K562 (cell line): ENCODE measurements around the gene TNFAIP6. TPM values are rescaled to one million over a fixed set of nuclear protein-coding genes. Genes with fewer than 3 reads are reported as not detected.

Source experiments
- ATAC-seq: fragments of 200-7000 bp; cut with Tn5 transposase; 3 replicates; pipeline ENCODE4 v1.9.1; 2020; ENCODE audit warnings: moderate library complexity
- BruUV-seq: library from RNA; stranded (reverse); fragments of 400-500 nt; replicated peaks from 2 replicates; lab custom pipeline; 2021; lab: Mats Ljungman, UMichigan
- CTCF ChIA-PET: fragments of 300-600 bp; formaldehyde crosslinking; extraction: SDS; loops from one replicate; lab custom pipeline; 2021; ENCODE audit warnings: low intra/inter-chr PET ratio; lab: Yijun Ruan, JAX
- POLR2A ChIA-PET: fragments of 300-600, 350-650 bp; sonication (Branson Sonifier 250); formaldehyde crosslinking; extraction: SDS; loops from one replicate; lab custom pipeline; 2021; ENCODE audit warnings: antibody characterized with exemption, inconsistent platforms; lab: Yijun Ruan, JAX
- DNase-seq, 4 experiments: peaks; one replicate each; pipeline versions ENCODE4 v3.0.0 to v3.0.0-alpha.2; 2011 to 2018; ENCODE audit warnings: low spot score in 3 of 4, mixed read lengths in 3 of 4; ENCODE audit errors: extremely low read depth in 1 of 4
- FAIRE-seq: peaks from 2 replicates; lab custom pipeline; 2011; peaks lifted over from hg19 to GRCh38; lab: Jason Lieb, UNC
- H2AFZ ChIP-seq: 2 replicates; pipeline ENCODE4 v1.6.0; 2011; ENCODE audit warnings: low read depth, low read length, control low read depth, inconsistent platforms
- H3K27ac ChIP-seq: fragments of 200-600 bp; 3 replicates; pipeline ENCODE4 v1.8.0; 2011; ENCODE audit warnings: low read depth, mild to moderate bottlenecking, control low read depth, inconsistent platforms, low read length, moderate library complexity, mixed read lengths; ENCODE audit errors: extremely low read depth
- H3K27me3 ChIP-seq, 2 experiments: fragments of 300-600 bp in 1 of 2; 2 replicates in 1 of 2; 3 replicates in 1 of 2; pipeline versions ENCODE4 v1.6.0 to v1.8.0; 2011; ENCODE audit warnings: inconsistent platforms in 2 of 2, low read length in 2 of 2, mild to moderate bottlenecking in 1 of 2, mixed read lengths in 1 of 2, moderate library complexity in 1 of 2; ENCODE audit not compliant: control insufficient read depth in 2 of 2, insufficient read depth in 2 of 2
- H3K36me3 ChIP-seq: fragments of 300-600 bp; 3 replicates; pipeline ENCODE4 v1.8.0; 2011; ENCODE audit warnings: mild to moderate bottlenecking, low read length, inconsistent platforms; ENCODE audit not compliant: control insufficient read depth, insufficient read depth
- H3K4me1 ChIP-seq, 2 experiments: fragments of 200-600 bp in 1 of 2; replicated peaks in 1 of 2; 2 replicates in 1 of 2; 3 replicates in 1 of 2; pipeline versions ENCODE4 v1.5.1 to v1.8.0; 2011; ENCODE audit warnings: inconsistent platforms in 2 of 2, low read length in 2 of 2, mild to moderate bottlenecking in 1 of 2, mixed read lengths in 1 of 2, moderate library complexity in 1 of 2; ENCODE audit not compliant: control insufficient read depth in 2 of 2, insufficient read depth in 2 of 2
- H3K4me2 ChIP-seq: 2 replicates; pipeline ENCODE4 v1.6.1; 2011; ENCODE audit warnings: low read length, control low read depth, inconsistent platforms, mixed read lengths; ENCODE audit not compliant: insufficient read depth
- H3K4me3 ChIP-seq: fragments of 200-600 bp; sonication (generic), shearing (Covaris generic); 2 replicates; pipeline ENCODE4 v1.5.1; 2016; ENCODE audit warnings: control low read depth, inconsistent platforms
- H3K79me2 ChIP-seq: fragments of 200-600 bp; 3 replicates; pipeline ENCODE4 v1.8.0; 2011; ENCODE audit warnings: low read length, inconsistent platforms; ENCODE audit not compliant: control insufficient read depth, insufficient read depth
- H3K9ac ChIP-seq, 2 experiments: 2 replicates each; pipeline versions ENCODE4 v1.6.0 to v1.6.1; 2011; ENCODE audit warnings: low read depth in 2 of 2, low read length in 2 of 2, control low read depth in 1 of 2, inconsistent platforms in 1 of 2, mild to moderate bottlenecking in 1 of 2, mixed read lengths in 1 of 2; ENCODE audit not compliant: insufficient read depth in 1 of 2
- H3K9me1 ChIP-seq: one replicate; pipeline ENCODE4 v1.6.0; 2011; ENCODE audit warnings: inconsistent platforms, mild to moderate bottlenecking, low read length, moderate library complexity; ENCODE audit not compliant: control insufficient read depth, insufficient read depth
- H3K9me3 ChIP-seq: replicated peaks from 2 replicates; pipeline ENCODE4 v1.5.1; 2011; ENCODE audit warnings: low read depth, low read length, inconsistent platforms; ENCODE audit not compliant: control insufficient read depth, insufficient read depth
- H4K20me1 ChIP-seq: replicated peaks from 2 replicates; pipeline ENCODE4 v1.6.1; 2011; ENCODE audit warnings: low read length, inconsistent platforms, mixed read lengths; ENCODE audit not compliant: control insufficient read depth, insufficient read depth
- C11orf30 ChIP-seq: fragments of 450-650 bp; IDR thresholded peaks from 2 replicates; pipeline ENCODE4 v1.6.1; 2016; ENCODE audit warnings: low read depth, mild to moderate bottlenecking
- CEBPG ChIP-seq, 3 experiments: fragments of 200-800 bp in 1 of 3; sonication (Bioruptor generic) in 1 of 3; sonication (generic) in 1 of 3; formaldehyde crosslinking in 1 of 3; IDR thresholded peaks in 2 of 3; conservative IDR thresholded peaks in 1 of 3; 2 replicates each; pipeline versions ENCODE4 v1.6.1 to v1.8.0; 2016 to 2022; ENCODE audit warnings: missing compliant biosample characterization in 2 of 3, missing genetic modification characterization in 2 of 3, mild to moderate bottlenecking in 1 of 3, missing genetic modification reagents in 1 of 3
- NELFE ChIP-seq: IDR thresholded peaks from 2 replicates; pipeline ENCODE4 v1.6.1; 2011; ENCODE audit warnings: mild to moderate bottlenecking; ENCODE audit not compliant: insufficient read depth, insufficient read length
- ZFP1 ChIP-seq: fragments of 450-650 bp; formaldehyde crosslinking; IDR thresholded peaks from 2 replicates; pipeline ENCODE4 v1.4.0; 2020; ENCODE audit warnings: mild to moderate bottlenecking, mixed read lengths
- ZNF316 ChIP-seq: fragments of 450-650 bp; IDR thresholded peaks from 2 replicates; pipeline ENCODE4 v1.6.1; 2016
- WGBS: fragments of 100-300 bp; shearing (Covaris generic); methylation state at CpG from one replicate; pipeline ENCODE4 v1.1.6; 2016; ENCODE audit warnings: low coverage, mixed read lengths; ENCODE audit not compliant: insufficient coverage; ENCODE audit errors: missing lambda C conversion rate; 5-methylcytosine and 5-hydroxymethylcytosine counted together
- in situ Hi-C: fragments of 300-500 bp; cut with MboI; formaldehyde crosslinking; loops from 4 replicates; pipeline ENCODE4 v1.15.0; 2018; ENCODE audit warnings: inconsistent platforms, mixed read lengths
- intact Hi-C: fragments of 100-400 bp; cut with micrococcal nuclease; formaldehyde crosslinking; loops from 2 replicates; pipeline ENCODE4 v1.14.2; 2022
- polyA plus RNA-seq, 8 experiments: library from polyadenylated mRNA; depleted of rRNA in 4 of 8; stranded (reverse) in 5 of 8; unstranded in 3 of 8; fragments of >200 nt; fragmentation: Nextera tagmentation in 2 of 8; fragmentation: Illumina TruSeq in 1 of 8; extraction: Ambion mirVana in 2 of 8; extraction: Trizol in 1 of 8; gene quantifications; 2 replicates each; pipeline versions ENCODE4 v1.2.1 to v1.2.3, GENCODE V29; 2011 to 2014; ENCODE audit warnings: inconsistent platforms in 1 of 8, missing spikeins in 1 of 8
- total RNA-seq, 7 experiments: library from RNA; depleted of rRNA in 6 of 7; stranded (reverse); fragments of >200 nt in 6 of 7; fragmentation: Illumina TruSeq in 2 of 7; extraction: Trizol in 2 of 7; gene quantifications; 2 replicates each; pipeline versions ENCODE4 v1.2.1 to v1.2.3, GENCODE V29; 2011 to 2021; ENCODE audit warnings: low replicate concordance in 1 of 7
- TF ChIP-seq, protein P1 (sequence below): sonication (generic); formaldehyde crosslinking; IDR thresholded peaks from 2 replicates; pipeline ENCODE4 v1.8.1; 2023; ENCODE audit warnings: mild to moderate bottlenecking, missing genetic modification reagents

Gene TNFAIP6
- total and polyA plus RNA-seq, 9 of the 15 experiments (the other 6 are each of a cell fraction or from before 2014, with no cell fraction given) = 0.07 to 0.28 (median 0.08) TPM; not detected in 6

DNA sequence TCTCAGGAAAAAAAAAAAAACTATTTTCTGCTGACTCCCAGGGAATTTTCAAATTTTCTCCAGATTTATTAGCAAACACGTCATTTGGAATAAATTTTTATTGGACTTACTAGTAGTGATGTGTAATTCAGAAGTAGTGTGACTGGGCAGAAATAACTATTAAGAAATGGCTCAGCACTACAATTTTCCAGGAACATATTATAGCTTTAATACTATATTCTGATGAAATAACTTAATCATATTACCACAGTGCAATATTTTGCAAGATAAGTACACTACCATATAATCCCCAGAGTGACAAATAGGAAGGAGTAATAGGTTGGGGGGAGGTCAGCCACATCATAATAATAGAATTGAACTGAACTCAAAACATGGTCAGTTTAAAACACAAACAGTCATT is 19.7 kb upstream of the TNFAIP6 start:
- H3K27ac ChIP-seq = no peak overlapping the region
- H3K9ac ChIP-seq = no peak overlapping the region
- in situ Hi-C loops = no loop called here
- BruUV-seq = no TSS peak
- no peak overlapping the region for H2AFZ ChIP-seq
- H3K4me3 ChIP-seq = no peak overlapping the region
- H3K36me3 ChIP-seq = no peaks in the 10 kb centered on the region
- FAIRE-seq (no peak), ATAC-seq (no peak), DNase-seq (no peak)
- no peaks in the 10 kb centered on the region for H4K20me1 ChIP-seq
- H3K4me1 ChIP-seq = no peaks in the 10 kb centered on the region
- no peaks in the 10 kb centered on the region for H3K79me2 ChIP-seq
- POLR2A ChIA-PET = interaction anchor here (0.6 kb wide), 1 partner anchor 26 kb away, joined by 3 read pairs; no protein-coding TSS in a partner anchor
- no peaks in the 10 kb centered on the region for H3K9me1 ChIP-seq
- TF ChIP-seq ZFP1 (CRISPR knock-in tag) (no peak), ZNF316 (peak; percentile 31; the same call in 1 of the 2 replicates), NELFE (no peak), C11orf30 (0 out of 2 replicates have a peak, but pooled peaks have one; percentile 9), CEBPG (CRISPR knock-in tag; IDR thresholded peaks at IDR 0.05) (no peak), CEBPG (tag; conservative IDR thresholded peaks at IDR 0.05 in 1 of 2, IDR thresholded peaks at IDR 0.05 in 1 of 2) (peak in 1 of 2 experiments; percentile 49; a peak in 2 of 4 replicates)
- TF ChIP-seq, protein P1, sequence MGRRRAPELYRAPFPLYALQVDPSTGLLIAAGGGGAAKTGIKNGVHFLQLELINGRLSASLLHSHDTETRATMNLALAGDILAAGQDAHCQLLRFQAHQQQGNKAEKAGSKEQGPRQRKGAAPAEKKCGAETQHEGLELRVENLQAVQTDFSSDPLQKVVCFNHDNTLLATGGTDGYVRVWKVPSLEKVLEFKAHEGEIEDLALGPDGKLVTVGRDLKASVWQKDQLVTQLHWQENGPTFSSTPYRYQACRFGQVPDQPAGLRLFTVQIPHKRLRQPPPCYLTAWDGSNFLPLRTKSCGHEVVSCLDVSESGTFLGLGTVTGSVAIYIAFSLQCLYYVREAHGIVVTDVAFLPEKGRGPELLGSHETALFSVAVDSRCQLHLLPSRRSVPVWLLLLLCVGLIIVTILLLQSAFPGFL (CRISPR knock-in tag) = no peak
- CTCF ChIA-PET = no interaction called here
- no peaks in the 10 kb centered on the region for H3K27me3 ChIP-seq
- no peaks in the 10 kb centered on the region for H3K9me3 ChIP-seq
- WGBS = 4% methylated on average over 1 of the region's 1 CpG
- no peak overlapping the region for H3K4me2 ChIP-seq
- intact Hi-C loops = loop anchor here (5.0 kb wide), 1 partner anchor 45 kb away; no protein-coding TSS in a partner anchor
